Right lobe of liver (tissue), 6 donors: Measurements from ENCODE around the gene IGLL1. TPM values are rescaled to one million over a fixed set of nuclear protein-coding genes. Genes with fewer than 3 reads are reported as not detected.
"Not testable (repeated sequence)": the region's sequence is repeated elsewhere in the genome, so short reads cannot be mapped to it uniquely, and the experiment has no call there.

ENCODE experiments used
- ATAC-seq, 4 donors: fragments of 200-7000 bp; cut with Tn5 transposase; one replicate each; pipeline ENCODE4 v1.9.1; 2020; ENCODE audit warnings: mild to moderate bottlenecking in 4 of 4, moderate library complexity in 4 of 4
- DNase-seq, 3 donors: peaks; one replicate each; pipeline ENCODE4 v3.0.0-alpha.2; 2020
- H3K27ac ChIP-seq, 3 donors: fragments of 200-600 bp; one replicate each; pipeline ENCODE4 v1.8.0; 2022
- H3K27me3 ChIP-seq, 2 donors: fragments of 200-600 bp; one replicate each; pipeline ENCODE4 v1.8.0; 2022
- H3K36me3 ChIP-seq, 4 donors: fragments of 200-600 bp; sonication (generic) in 1 of 4; one replicate each; pipeline versions ENCODE4 v1.5.1 to v1.8.0; 2017 to 2022; ENCODE audit warnings: control low read depth in 1 of 4
- H3K4me1 ChIP-seq, 4 donors: fragments of 200-600 bp; sonication (generic) in 1 of 4; one replicate each; pipeline versions ENCODE4 v1.5.1 to v1.8.0; 2017 to 2022; ENCODE audit warnings: control low read depth in 1 of 4
- H3K4me3 ChIP-seq, 3 donors: fragments of 200-600 bp; one replicate each; pipeline ENCODE4 v1.8.0; 2022
- H3K9me3 ChIP-seq, 4 donors: fragments of 200-600 bp; sonication (generic) in 1 of 4; one replicate each; pipeline versions ENCODE4 v1.5.1 to v1.8.0; 2017 to 2022; ENCODE audit warnings: control low read depth in 1 of 4
- CTCF ChIP-seq, 4 donors: fragments of 200-600 bp in 3 of 4; fragments of 450-650 bp in 1 of 4; IDR thresholded peaks; one replicate each; pipeline versions ENCODE4 v1.5.1 to v1.8.0; 2016 to 2022; ENCODE audit warnings: antibody characterized with exemption in 4 of 4, mild to moderate bottlenecking in 2 of 4
- POLR2A ChIP-seq: fragments of 450-650 bp; IDR thresholded peaks from one replicate; pipeline ENCODE4 v1.6.1; 2017; ENCODE audit warnings: antibody characterized with exemption, mild to moderate bottlenecking
- WGBS: methylation state at CpG from one replicate; pipeline ENCODE4 v1.1.6; 2018; ENCODE audit warnings: low coverage, low lambda C conversion rate; ENCODE audit not compliant: insufficient coverage; ENCODE audit errors: missing lambda C conversion rate; 5-methylcytosine and 5-hydroxymethylcytosine counted together
- intact Hi-C, 2 donors: fragments of 100-400 bp; cut with DNase I; formaldehyde crosslinking; loops; one replicate each; pipeline versions ENCODE4 v1.11.2 to v1.14.1; 2022
- total RNA-seq, 6 experiments: library from RNA; depleted of rRNA in 2 of 6; stranded (reverse); fragments of >200 nt in 2 of 6; fragmentation: NEBNext Ultra II Directional in 3 of 6; extraction: Animal tissue kit (Norgen Biotek cat#: 25700) in 3 of 6; gene quantifications; one replicate each; pipeline versions ENCODE4 v1.1.0 to v1.2.4, GENCODE V29; 2016 to 2023
- donor health status: DM: no; HTN: yes; CAD: no.
- donor health status: DM: no; HTN: no; CAD: no.
- donor health status: DM: no; HTN: no; CAD: no.
- donor health status: DM: no; HTN: yes; CAD: no.
- donor health status: DM: no; HTN: yes; CAD: no.

The IGLL1 gene
- total RNA-seq, 6 experiments from 2014 or later: not detected

- no peak for DNase-seq
- no peaks in the 10 kb centered on the region for H3K36me3 ChIP-seq
- ATAC-seq: no peak
- no peaks in the 10 kb centered on the region for H3K4me1 ChIP-seq
- no peak overlapping the region for H3K4me3 ChIP-seq
- H3K27me3 ChIP-seq: no peaks in the 10 kb centered on the region
- TF ChIP-seq POLR2A (no peak), CTCF (IDR thresholded peaks at IDR 0.05) (no peak)
- H3K9me3 ChIP-seq: no peaks in the 10 kb centered on the region
- intact Hi-C loops: no loop called here
- WGBS: 88% methylated on average over 2 of the region's 2 CpGs
- no peak overlapping the region for H3K27ac ChIP-seq
Measured at GRCh38 chr22:23622634-23623033, 42.5 kb upstream of the IGLL1 start.

DNA sequence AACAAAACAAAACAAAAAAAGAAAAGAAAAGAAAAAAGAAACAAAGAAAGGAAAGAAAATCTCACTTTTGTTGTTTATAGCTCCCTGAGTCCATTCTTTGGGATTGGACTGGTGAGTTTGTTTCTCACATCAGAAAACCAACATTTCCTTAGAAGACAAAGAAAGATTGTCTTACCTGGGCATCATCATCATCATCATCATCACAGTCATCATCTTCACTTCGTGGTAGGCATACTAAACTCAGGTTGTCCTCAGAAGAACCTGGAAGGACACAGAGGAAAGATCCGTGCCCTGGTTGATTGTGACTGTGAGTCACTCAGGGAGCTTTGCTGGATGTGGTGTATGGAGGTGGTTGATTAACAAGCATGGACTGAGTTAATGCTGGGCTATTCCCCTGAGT is 41.8 kb upstream of the IGLL1 start:
- H3K4me1 ChIP-seq, intact Hi-C loops: not testable (repeated sequence)
- 75% methylated on average over 2 of the region's 2 CpGs for WGBS

GRCh38 chr22:23621082-23621780 is 41.1 kb upstream of the IGLL1 start:
- Histone ChIP-seq H3K27me3 (no peaks in the 10 kb centered on the region), H3K9me3 (no peaks in the 10 kb centered on the region), H3K4me3 (no peak overlapping the region), H3K27ac (no peak overlapping the region), H3K36me3 (no peaks in the 10 kb centered on the region), H3K4me1 (no peaks in the 10 kb centered on the region)
- ATAC-seq (no peak), DNase-seq (no peak)
- 83% methylated on average over 1 of the region's 9 CpGs for WGBS
- TF ChIP-seq CTCF (IDR thresholded peaks at IDR 0.05): no peak
- no peak for TF ChIP-seq POLR2A
- intact Hi-C loops: no loop called here

More for the DNA sequence above, 41.8 kb upstream of the IGLL1 start:
- not testable (repeated sequence) for H3K27ac ChIP-seq, DNase-seq, ATAC-seq, H3K9me3 ChIP-seq, H3K27me3 ChIP-seq, H3K4me3 ChIP-seq, H3K36me3 ChIP-seq

GRCh38 chr22:23613193-23613972 is 33.3 kb upstream of the IGLL1 start:
- ATAC-seq: no peak
- Histone ChIP-seq H3K4me1 (no peaks in the 10 kb centered on the region), H3K4me3 (no peak overlapping the region), H3K36me3 (no peaks in the 10 kb centered on the region), H3K27me3 (no peaks in the 10 kb centered on the region), H3K9me3 (no peaks in the 10 kb centered on the region), H3K27ac (no peak overlapping the region)
- 59% methylated on average over 7 of the region's 7 CpGs for WGBS
- DNase-seq: no peak
- intact Hi-C loops: no loop called here
- TF ChIP-seq POLR2A (no peak), CTCF (IDR thresholded peaks at IDR 0.05) (no peak)
